Tibial nerve (tissue), 4 donors: ENCODE results near the gene VPS26C. TPM values are rescaled to one million over a fixed set of nuclear protein-coding genes. Genes with fewer than 3 reads are reported as not detected.
A peak's percentile ranks its signal among the peaks of the same experiment; 100 is the strongest.

Experiments
- DNase-seq, 2 donors: peaks; one replicate each; pipeline ENCODE4 v3.0.0-alpha.2; 2019; ENCODE audit warnings: low spot score in 2 of 2
- H3K27ac ChIP-seq, 4 donors: fragments of 200-600 bp; sonication (generic) in 3 of 4; one replicate each; pipeline ENCODE4 v1.5.1; 2017 to 2019; ENCODE audit warnings: mild to moderate bottlenecking in 1 of 4
- H3K27me3 ChIP-seq, 2 donors: fragments of 200-600 bp; sonication (generic) in 1 of 2; one replicate each; pipeline versions ENCODE4 v1.5.1 to v1.6.0; 2017 to 2019
- H3K36me3 ChIP-seq, 3 donors: fragments of 200-600 bp; sonication (generic); one replicate each; pipeline ENCODE4 v1.5.1; 2018 to 2019
- H3K4me1 ChIP-seq, 4 donors: fragments of 200-600 bp; sonication (generic) in 3 of 4; one replicate each; pipeline ENCODE4 v1.5.1; 2017 to 2019
- H3K4me3 ChIP-seq, 4 donors: fragments of 200-600 bp; sonication (generic) in 3 of 4; one replicate each; pipeline ENCODE4 v1.5.1; 2017 to 2019; ENCODE audit warnings: mild to moderate bottlenecking in 1 of 4, moderate library complexity in 1 of 4
- H3K9me3 ChIP-seq, 4 donors: fragments of 200-600 bp; sonication (generic) in 3 of 4; one replicate each; pipeline ENCODE4 v1.5.1; 2017 to 2019
- EP300 ChIP-seq, 2 donors: sonication (generic); formaldehyde crosslinking; IDR thresholded peaks; one replicate each; pipeline ENCODE4 v1.6.1; 2017; ENCODE audit warnings: antibody characterized with exemption in 2 of 2, mild to moderate bottlenecking in 1 of 2
- POLR2A ChIP-seq, 2 donors: fragments of 450-650 bp; IDR thresholded peaks; one replicate each; pipeline ENCODE4 v1.6.1; 2017; ENCODE audit warnings: antibody characterized with exemption in 2 of 2, mild to moderate bottlenecking in 2 of 2, moderate library complexity in 2 of 2
- WGBS, 2 donors: methylation state at CpG; one replicate each; pipeline ENCODE4 v1.1.5; 2018; 5-methylcytosine and 5-hydroxymethylcytosine counted together
- total RNA-seq, 4 donors: library from RNA; depleted of rRNA; stranded (reverse); fragments of >200 nt; gene quantifications; one replicate each; pipeline ENCODE4 v1.1.0, GENCODE V29; 2016
- TF ChIP-seq, protein P1 (sequence below), 5 experiments: fragments of 200-600 bp in 3 of 5; fragments of 450-650 bp in 2 of 5; sonication (generic) in 3 of 5; IDR thresholded peaks; one replicate each; pipeline ENCODE4 v1.5.1; 2016 to 2019; ENCODE audit warnings: antibody characterized with exemption in 5 of 5, mild to moderate bottlenecking in 3 of 5, moderate library complexity in 2 of 5

VPS26C gene
- total RNA-seq, 4 donors from 2014 or later: 34.7 to 55.8 (median 51.6) TPM

DNA sequence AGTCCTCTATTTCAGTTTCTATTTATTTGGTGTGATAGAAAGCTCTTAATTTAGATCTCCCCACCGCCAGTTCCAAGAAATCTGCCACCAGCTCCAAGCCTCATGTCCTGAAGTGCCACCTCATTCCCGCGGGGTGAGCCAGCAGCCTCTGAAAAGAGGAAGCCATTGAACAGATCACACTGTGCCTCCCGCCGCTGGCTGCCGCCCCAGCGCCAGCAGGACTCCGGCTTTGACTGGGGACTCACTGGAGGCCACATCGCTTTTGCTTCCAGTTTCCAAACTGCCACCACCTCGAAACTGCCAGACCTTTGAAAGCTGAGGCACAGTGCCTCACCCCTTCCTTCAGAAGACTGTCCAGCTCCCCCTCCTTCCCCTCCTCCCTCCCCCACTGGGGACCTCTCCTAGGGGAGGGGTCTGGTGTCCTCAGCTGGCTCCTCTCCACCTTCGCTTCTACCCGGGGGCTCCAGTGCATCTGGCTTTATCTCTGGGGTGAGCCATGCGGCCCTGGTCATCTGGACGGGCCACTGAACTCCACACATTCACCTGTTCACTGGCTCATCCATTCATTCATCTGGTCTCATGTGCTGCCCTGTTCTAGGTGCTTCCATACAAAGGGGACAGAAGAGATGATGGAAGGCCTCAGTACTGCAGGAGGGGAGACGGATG, 58.9 kb downstream of the VPS26C start:
- Histone ChIP-seq H3K4me1 (peaks cover 0 to 19% (median 11%) of the 10 kb centered on the region in 4 donors), H3K36me3 (peaks cover 0 to 5% (median 0%) of the 10 kb centered on the region in 3 donors), H3K27me3 (no peaks in the 10 kb centered on the region), H3K4me3 (peak overlapping the region in 3 of 4 donors; percentile 2 to 26 (median 6)), H3K9me3 (peaks cover 0 to 6% (median 0%) of the 10 kb centered on the region in 4 donors), H3K27ac (peak overlapping the region in 3 of 4 donors; percentile 38 to 89 (median 50))
- peak; percentile 15 to 37 for DNase-seq
- 26 to 35% methylated on average over 14 to 15 of the region's 15 CpGs for WGBS, 2 donors
- TF ChIP-seq EP300 (IDR thresholded peaks at IDR 0.05) (no peak), POLR2A (IDR thresholded peaks at IDR 0.05) (no peak)
- TF ChIP-seq, protein P1, sequence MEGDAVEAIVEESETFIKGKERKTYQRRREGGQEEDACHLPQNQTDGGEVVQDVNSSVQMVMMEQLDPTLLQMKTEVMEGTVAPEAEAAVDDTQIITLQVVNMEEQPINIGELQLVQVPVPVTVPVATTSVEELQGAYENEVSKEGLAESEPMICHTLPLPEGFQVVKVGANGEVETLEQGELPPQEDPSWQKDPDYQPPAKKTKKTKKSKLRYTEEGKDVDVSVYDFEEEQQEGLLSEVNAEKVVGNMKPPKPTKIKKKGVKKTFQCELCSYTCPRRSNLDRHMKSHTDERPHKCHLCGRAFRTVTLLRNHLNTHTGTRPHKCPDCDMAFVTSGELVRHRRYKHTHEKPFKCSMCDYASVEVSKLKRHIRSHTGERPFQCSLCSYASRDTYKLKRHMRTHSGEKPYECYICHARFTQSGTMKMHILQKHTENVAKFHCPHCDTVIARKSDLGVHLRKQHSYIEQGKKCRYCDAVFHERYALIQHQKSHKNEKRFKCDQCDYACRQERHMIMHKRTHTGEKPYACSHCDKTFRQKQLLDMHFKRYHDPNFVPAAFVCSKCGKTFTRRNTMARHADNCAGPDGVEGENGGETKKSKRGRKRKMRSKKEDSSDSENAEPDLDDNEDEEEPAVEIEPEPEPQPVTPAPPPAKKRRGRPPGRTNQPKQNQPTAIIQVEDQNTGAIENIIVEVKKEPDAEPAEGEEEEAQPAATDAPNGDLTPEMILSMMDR (IDR thresholded peaks at IDR 0.05): no peak

DNA sequence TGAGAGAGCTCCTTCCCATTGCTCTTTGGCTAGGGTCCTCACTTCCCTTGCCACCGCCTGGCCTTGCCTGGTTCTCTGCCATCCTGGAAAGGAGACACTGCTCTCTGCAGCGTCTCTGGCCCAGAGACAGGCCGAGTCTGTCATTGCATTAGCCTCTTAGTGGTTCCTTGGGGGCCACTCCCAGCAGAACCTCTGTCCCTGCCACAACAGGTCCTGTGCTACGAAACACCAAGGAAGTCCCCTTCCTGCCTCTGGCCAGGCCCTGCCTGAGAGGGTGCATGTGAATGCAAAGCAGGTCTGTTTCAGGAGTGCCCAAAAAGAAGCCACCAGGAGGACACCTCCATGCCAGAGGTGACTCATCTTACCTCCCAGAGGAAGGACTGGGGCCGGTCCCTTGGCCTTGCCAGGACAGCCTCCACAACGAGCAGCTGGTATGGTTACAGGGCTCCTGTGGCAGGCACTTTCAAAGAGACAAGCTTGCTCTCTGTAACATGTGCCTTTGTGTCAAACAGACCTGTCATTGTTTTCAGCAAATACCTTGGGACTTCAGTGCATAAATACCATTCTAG, 59.6 kb downstream of the VPS26C start:
- no peak for TF ChIP-seq POLR2A (IDR thresholded peaks at IDR 0.05)
- TF ChIP-seq, protein P1 (IDR thresholded peaks at IDR 0.05): no peak
- TF ChIP-seq EP300 (IDR thresholded peaks at IDR 0.05): no peak
- Histone ChIP-seq H3K4me1 (peaks cover 0 to 19% (median 11%) of the 10 kb centered on the region in 4 donors), H3K9me3 (peaks cover 0 to 6% (median 0%) of the 10 kb centered on the region in 4 donors), H3K4me3 (peak overlapping the region in 2 of 4 donors; percentile 2 to 6), H3K27ac (peak overlapping the region in 3 of 4 donors; percentile 38 to 89 (median 50)), H3K27me3 (no peaks in the 10 kb centered on the region), H3K36me3 (peaks cover 0 to 11% (median 0%) of the 10 kb centered on the region in 3 donors)
- DNase-seq: no peak
- 38 to 39% methylated on average over 6 of the region's 6 CpGs for WGBS, 2 donors

DNA sequence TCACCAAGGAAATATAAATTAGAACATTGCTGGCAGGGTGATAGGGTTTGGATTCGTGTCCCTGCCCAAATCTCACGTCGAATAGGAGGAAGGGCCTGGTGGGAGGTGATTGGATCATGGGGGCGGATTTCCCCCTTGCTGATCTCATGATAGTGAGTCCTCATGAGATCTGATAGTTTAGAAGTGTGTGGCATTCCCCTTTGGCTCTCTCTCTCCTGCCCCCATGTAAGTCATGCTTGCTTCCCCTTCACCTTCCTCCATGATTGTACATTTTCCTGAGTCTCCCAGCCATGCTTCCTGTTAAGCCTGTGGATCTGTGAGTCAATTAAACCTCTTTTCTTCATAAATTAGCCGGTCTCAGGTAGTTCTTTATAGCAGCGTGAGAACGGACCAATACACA, 60.6 kb downstream of the VPS26C start:
- TF ChIP-seq EP300 (IDR thresholded peaks at IDR 0.05): no peak
- no peak for TF ChIP-seq POLR2A (IDR thresholded peaks at IDR 0.05)
- TF ChIP-seq, protein P1 (IDR thresholded peaks at IDR 0.05): no peak
- WGBS, 2 donors: 91 to 95% methylated on average over 7 of the region's 7 CpGs
- Histone ChIP-seq H3K4me3 (no peak overlapping the region), H3K36me3 (peaks cover 0 to 22% (median 0%) of the 10 kb centered on the region in 3 donors), H3K27me3 (no peaks in the 10 kb centered on the region), H3K27ac (no peak overlapping the region), H3K9me3 (peaks cover 0 to 6% (median 0%) of the 10 kb centered on the region in 4 donors), H3K4me1 (peaks cover 0 to 19% (median 11%) of the 10 kb centered on the region in 4 donors)
- no peak for DNase-seq

DNA sequence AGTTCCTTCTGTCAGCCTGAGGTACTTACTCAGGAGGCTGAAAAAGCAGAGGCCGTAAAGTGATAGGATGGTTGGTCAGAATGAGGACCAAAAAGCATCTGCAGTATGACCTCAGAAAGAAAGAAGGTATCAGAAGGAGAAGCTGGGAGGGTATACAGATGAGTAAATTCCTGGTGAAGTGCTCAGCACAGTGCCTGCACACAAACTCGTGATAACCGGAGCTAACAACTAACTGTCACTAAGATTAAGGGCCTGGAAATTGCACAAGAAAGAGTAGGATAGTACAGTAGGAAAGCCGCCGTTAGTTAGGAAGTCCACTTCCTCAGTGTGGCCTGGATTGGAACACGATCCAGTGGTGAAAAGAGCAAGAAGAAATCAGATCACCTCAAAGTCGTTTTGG, 62.6 kb downstream of the VPS26C start:
- Histone ChIP-seq H3K27ac (no peak overlapping the region), H3K4me3 (no peak overlapping the region), H3K36me3 (peaks cover 0 to 38% (median 0%) of the 10 kb centered on the region in 3 donors), H3K27me3 (no peaks in the 10 kb centered on the region), H3K4me1 (peaks cover 0 to 19% (median 11%) of the 10 kb centered on the region in 4 donors), H3K9me3 (no peaks in the 10 kb centered on the region)
- WGBS, 2 donors: 80% methylated on average over 7 of the region's 7 CpGs
- TF ChIP-seq POLR2A (IDR thresholded peaks at IDR 0.05): no peak
- TF ChIP-seq, protein P1 (IDR thresholded peaks at IDR 0.05): no peak
- no peak for TF ChIP-seq EP300 (IDR thresholded peaks at IDR 0.05)
- DNase-seq: no peak
